Stimulated activated CD8-positive, alpha-beta memory T cell treated with anti-CD3 and anti-CD28 coated beads, Interleukin-4, amount 100 ng/mL, for 48 hours (primary cell): ENCODE results near the gene DNAH2.
"Not testable (repeated sequence)": the region's sequence is repeated elsewhere in the genome, so short reads cannot be mapped to it uniquely, and the experiment has no call there.

Source experiments
- DNase-seq: peaks from one replicate; pipeline ENCODE4 v3.0.0-alpha.2; 2020

The DNAH2 gene

GRCh38 chr17:7853691-7854038, 136.1 kb downstream of the DNAH2 start:
- DNase-seq = no peak

GRCh38 chr17:7854078-7854777, 136.7 kb downstream of the DNAH2 start:
- DNase-seq = no peak

- DNase-seq = no peak
Observed at GRCh38 chr17:7854851-7855659, 137.5 kb downstream of the DNAH2 start, which contains the start of gene TMEM88. Gene TMEM88, plus strand, starts transcription at chr17:7855066. Its CDS starts 9 bp downstream, at chr17:7855075.

- peak; percentile 27 for DNase-seq
Observed at GRCh38 chr17:7855660-7856010, 138.1 kb downstream of the DNAH2 start.

- DNase-seq = peak; percentile 53
Observed at GRCh38 chr17:7856011-7856810, 138.7 kb downstream of the DNAH2 start.

GRCh38 chr17:7856811-7857712, 139.5 kb downstream of the DNAH2 start, which contains the start of gene NAA38:
Gene NAA38, minus strand, starts transcription at chr17:7857559. Its CDS starts 96 bp downstream, at chr17:7857463.
- DNase-seq = peak; percentile 94

- peak; percentile 92 for DNase-seq
Observed at GRCh38 chr17:7857713-7858521, 140.4 kb downstream of the DNAH2 start, which contains the start of gene CYB5D1. Gene CYB5D1, plus strand, starts transcription at chr17:7858003. Its CDS starts 132 bp downstream, at chr17:7858135.

GRCh38 chr17:7858522-7858810, 140.9 kb downstream of the DNAH2 start:
- DNase-seq = peak; percentile 58

GRCh38 chr17:7859028-7859427, 141.5 kb downstream of the DNAH2 start:
- no peak for DNase-seq

- no peak for DNase-seq
Observed at GRCh38 chr17:7862692-7863437, 145.3 kb downstream of the DNAH2 start.

GRCh38 chr17:7864384-7864783, 146.8 kb downstream of the DNAH2 start:
- DNase-seq = not testable (repeated sequence)

- DNase-seq = no peak
Observed at GRCh38 chr17:7864995-7865650, 147.6 kb downstream of the DNAH2 start.

GRCh38 chr17:7867881-7868329, 150.4 kb downstream of the DNAH2 start:
- DNase-seq = no peak

- no peak for DNase-seq
Observed at GRCh38 chr17:7873051-7873450, 155.5 kb downstream of the DNAH2 start.

GRCh38 chr17:7875804-7876370, 158.3 kb downstream of the DNAH2 start:
- DNase-seq = no peak

GRCh38 chr17:7878234-7878633, 160.7 kb downstream of the DNAH2 start:
- DNase-seq = no peak

- no peak for DNase-seq
Observed at GRCh38 chr17:7880076-7880868, 162.7 kb downstream of the DNAH2 start.

GRCh38 chr17:7881276-7882054, 163.9 kb downstream of the DNAH2 start:
- DNase-seq = no peak
